Measurements from ENCODE around the gene RGMB.

DNA sequence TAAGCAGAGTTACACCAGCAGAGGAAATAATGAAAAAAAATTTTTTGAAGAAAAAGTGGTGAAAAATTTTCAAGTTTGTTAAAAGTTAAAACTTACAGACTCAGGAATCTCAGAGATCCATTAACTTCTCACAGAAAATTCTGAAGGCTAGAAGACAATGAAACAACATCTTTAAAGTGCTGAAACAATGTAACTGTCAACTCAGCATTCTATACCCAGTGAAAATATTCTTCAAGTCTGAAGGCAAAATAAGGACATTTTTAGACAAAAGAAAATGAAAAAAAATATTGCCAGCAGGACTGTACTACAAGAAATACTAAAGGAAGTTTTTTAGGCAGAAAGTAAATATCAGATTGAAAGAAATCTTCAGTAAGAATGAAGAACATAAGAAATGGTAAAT is 36.7 kb upstream of the RGMB start:
- TF ChIP-seq, protein P1, sequence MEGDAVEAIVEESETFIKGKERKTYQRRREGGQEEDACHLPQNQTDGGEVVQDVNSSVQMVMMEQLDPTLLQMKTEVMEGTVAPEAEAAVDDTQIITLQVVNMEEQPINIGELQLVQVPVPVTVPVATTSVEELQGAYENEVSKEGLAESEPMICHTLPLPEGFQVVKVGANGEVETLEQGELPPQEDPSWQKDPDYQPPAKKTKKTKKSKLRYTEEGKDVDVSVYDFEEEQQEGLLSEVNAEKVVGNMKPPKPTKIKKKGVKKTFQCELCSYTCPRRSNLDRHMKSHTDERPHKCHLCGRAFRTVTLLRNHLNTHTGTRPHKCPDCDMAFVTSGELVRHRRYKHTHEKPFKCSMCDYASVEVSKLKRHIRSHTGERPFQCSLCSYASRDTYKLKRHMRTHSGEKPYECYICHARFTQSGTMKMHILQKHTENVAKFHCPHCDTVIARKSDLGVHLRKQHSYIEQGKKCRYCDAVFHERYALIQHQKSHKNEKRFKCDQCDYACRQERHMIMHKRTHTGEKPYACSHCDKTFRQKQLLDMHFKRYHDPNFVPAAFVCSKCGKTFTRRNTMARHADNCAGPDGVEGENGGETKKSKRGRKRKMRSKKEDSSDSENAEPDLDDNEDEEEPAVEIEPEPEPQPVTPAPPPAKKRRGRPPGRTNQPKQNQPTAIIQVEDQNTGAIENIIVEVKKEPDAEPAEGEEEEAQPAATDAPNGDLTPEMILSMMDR (IDR thresholded peaks at IDR 0.05; ENCODE audit: extremely low read depth in 1 of 2, insufficient read depth in 1 of 2, low read depth in 1 of 2, low read length in 2 of 2): no peak
- TF ChIP-seq POLR2AphosphoS5 (IDR thresholded peaks at IDR 0.05; ENCODE audit: insufficient read depth, low read depth, low read length): no peak

Measured in endothelial cell of umbilical vein (primary cell).